ENCODE results near the gene C10orf120.
A peak's percentile ranks its signal among the peaks of the same experiment; 100 is the strongest.

C10orf120 gene

DNA sequence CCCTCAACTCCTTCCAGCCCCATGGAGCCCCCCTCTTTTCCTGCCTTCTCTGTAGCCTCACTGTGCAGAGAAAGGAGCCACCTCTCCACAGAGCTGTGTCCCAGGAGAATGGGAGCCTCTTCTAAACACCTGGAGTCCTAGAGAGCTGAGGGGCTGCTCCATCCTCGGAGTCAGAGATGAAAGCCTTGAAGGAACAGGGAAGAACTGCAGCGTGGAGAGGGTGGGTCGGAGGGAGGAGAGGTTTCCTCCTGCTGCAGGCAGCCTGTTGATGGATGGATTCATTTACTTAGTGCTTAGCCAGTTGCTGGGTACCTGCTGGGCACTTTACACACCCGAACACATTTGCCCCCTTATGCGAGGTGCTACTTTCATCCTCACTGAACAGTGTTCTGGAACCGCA is 39.0 kb downstream of the C10orf120 start:
- DNase-seq (ENCODE audit: low read depth in 2 of 2): no peak

DNA sequence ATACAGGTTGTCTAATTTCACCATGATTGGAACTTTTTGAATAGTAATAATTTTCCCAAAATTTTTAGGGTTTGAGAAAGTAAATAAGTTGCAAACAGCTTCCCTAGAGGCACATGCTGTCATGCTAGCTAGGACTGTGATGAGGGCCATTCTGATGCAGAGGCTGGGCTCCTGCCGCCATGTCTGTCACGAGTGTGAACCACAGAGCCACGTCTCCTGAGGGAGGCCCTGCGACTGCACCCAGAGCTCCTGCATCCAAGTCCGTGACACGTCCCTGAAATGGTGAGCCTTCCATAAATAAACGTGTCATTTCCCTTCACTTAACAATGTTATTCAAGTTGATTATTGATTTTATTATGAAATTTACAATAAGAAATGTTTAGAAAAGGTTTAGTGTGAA is 40.0 kb downstream of the C10orf120 start:
- no peak for DNase-seq (ENCODE audit: low read depth in 2 of 2)

DNA sequence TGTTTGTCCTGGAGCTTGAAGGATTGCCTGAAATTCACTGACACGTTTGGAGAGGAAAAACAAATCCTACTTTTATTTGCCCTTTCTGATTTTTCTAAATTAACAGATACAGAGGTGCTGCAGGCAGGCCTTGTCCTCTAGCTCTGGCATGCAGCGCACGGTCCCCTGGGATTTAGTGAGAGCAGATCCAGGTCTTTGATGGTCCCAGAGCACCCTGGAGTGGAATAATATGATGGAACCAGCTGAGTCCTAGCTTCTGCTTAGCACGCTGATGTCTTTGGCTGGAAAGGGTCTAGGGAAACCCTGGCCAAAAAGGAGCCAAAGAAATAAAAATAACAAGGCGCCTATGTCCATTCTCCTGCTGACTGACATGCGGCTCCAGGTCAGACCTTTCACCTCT is 40.5 kb downstream of the C10orf120 start:
- no peak for DNase-seq (ENCODE audit: low read depth in 2 of 2)

DNA sequence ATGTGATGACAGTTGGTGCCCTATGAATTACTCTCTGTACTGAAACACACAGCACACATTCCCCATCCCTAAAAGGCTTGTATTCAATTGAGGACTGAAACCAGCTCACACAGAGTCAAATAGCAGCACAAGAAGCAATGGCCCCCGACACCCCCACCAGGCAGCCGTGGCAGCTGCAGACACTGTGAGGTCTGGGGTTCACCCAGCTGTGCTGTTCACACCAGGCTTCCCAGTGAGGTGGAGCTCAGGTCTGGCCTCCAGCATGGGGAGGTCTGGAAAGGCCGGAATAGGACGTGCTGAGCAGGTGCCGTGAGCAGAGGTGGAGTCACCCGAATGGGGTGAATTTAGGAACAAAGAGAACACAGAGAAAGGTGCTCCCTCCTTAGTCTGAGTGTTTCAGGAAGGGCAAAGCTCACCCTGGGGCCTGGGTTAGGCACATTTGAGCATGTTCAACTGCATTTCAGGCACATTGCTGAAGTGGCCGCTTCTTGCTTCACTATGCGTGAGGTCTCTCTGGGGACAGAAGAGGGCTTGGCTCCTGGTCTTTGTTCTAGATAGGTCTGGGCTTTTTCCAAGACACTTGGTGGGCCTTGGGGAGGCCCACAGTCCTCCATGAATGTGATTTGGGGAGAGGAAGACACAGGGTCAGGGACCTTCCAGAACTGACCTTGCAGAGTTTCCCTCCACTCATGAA is 41.1 kb downstream of the C10orf120 start:
- no peak for DNase-seq (ENCODE audit: low read depth in 2 of 2)

DNA sequence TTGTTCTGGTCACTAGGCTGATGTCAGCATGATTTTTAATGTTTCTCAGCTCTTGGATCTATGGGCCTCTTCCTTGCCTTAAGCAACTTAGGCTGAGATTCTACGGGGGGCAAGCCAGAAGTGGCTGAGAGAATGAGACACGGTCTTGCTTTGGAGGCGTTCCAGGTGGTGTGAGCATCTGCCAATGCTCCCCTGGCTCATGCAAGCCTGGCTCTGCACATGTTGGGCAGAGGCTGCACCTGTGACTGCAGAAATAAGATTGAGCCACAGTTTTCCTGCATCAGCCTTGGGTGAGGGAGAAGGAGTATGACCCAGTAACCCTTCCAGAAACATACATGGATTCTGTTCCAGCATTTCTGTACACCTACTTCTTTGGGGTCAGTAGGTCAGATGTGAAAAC is 41.9 kb downstream of the C10orf120 start:
- DNase-seq (ENCODE audit: low read depth in 2 of 2): no peak

DNA sequence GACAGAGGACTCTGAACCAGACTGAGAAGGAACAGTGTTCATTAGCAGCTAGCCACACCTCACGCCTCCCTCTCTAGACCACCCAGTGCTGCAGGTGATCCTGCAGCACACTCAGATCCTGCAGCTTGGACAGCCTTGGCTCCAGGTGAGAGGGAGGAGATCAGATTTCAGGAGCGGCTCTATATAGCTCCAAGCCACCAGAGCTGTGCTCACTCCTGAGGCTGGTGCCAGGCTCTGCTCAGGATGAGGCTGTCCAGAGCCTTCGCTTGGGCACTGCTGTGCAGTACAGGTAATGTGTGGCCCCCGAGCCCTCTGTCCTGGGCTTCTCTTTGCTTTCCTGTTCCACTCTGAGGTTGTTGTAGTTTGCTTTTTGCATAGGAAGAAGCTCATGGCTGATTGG is 42.4 kb downstream of the C10orf120 start:
- no peak for DNase-seq (ENCODE audit: low read depth in 2 of 2)

DNA sequence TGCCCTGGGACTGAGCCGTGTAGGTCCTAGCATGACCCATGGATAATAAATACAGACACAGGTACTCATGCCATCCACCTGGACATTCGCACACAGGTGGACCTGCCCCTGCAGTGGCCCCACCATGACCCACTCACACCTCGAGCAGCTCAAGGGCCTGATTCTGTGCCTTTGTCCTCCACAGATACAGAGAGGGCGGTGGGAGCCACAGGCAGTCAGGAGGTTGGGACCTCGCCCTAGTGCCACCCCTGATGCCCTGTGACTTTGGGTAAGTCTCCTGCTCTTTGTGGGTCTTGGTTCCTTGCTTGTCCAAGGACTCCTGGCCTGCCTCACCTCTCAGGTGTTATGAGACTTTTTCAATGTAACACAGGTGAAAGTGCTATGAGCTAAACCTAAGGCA is 42.9 kb downstream of the C10orf120 start:
- DNase-seq (ENCODE audit: low read depth in 2 of 2): no peak

DNA sequence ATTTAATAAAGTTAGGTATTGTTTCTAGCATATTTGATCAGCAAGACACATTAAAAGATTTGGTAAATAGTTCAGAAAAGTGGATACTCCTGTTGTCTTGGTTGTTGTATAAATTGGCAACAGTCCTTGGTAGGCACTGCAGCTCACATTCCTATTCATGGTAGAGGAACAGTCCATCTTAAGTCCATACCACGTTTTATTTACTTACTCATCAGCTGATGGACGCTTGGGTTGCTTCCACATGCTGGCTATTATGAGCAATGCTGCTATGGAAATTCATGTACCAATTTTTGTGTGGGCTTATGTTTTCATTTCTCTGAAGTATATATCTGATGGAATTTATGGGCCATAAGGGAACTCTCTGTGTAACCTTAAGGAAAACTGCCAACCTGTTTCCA is 43.3 kb downstream of the C10orf120 start:
- DNase-seq (ENCODE audit: low read depth in 2 of 2): no peak

DNA sequence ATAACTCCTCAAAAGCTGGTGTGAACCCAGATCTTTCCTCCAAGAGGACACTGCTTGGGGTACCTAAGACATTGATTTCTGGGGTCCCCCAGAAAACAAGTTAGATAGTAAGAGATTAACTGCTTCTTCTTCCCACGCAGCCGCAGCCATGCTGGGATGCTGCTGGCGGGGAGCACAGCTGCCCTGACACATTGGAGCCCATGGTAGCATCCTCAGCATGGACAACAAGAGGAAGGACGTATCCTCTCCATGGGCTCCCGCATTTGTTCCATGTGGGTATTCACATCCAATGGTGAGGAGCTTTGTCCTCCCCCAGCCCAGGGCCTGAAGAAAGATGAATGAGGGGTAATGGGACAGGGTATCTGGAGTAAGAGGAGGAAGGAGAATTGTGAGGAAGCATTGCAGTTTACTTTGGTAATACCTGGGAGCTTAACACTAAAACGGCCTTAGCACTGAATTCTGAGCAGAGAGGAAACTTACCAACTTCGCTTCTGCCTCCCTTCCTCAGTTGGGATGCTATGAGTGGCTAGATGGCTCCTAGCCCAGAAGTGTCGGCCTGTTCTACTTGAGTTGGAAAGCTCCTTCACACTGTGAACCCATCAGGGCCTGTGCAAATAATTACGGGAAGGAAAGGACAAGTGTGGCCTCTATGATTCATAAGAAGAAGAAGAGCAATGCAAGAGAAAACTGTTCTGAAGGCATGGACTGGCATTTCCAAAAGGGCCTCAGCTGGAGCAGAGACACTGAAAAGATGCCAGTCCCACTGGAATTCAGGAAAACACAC is 43.9 kb downstream of the C10orf120 start:
- no peak for DNase-seq (ENCODE audit: low read depth in 2 of 2)

DNA sequence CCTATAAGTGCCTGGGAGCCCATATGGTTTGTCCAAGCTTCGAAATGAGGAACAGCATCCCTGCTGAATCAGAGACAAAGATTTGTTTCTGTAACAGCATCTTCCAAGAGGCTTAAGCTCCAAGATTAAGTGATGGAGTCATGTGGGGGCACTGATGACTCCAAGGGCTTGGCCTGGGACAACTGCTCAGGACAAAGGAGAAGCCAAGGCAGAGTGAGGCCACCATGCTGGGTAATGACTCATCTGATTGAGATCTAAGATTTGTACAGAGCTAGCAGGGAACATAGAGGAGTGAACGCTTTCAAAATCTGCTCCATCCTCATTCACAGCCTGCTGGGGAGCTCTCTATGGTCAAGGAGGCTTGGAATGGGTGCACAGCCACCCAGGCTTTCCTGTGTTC is 49.3 kb downstream of the C10orf120 start:
- DNase-seq (ENCODE audit: low read depth in 2 of 2): no peak

DNA sequence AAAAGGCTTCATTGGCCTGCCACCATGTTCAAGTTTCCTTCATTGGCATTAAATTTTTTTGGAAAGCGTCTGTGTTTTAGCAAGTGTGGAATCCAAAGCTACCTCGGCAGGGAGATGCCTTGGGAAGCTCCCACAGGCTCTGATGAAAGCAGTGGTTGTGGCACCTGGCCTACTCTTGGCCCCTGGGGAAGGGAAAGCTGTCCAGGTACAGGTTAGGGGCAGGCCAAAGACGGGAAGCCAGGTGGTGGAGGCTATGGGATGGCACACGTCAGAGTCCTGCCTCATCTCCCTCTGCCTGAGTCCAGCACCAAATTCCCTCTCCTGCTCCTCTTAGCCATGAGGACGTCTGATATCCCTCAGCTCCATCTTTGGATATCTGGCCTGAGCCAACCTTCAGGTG is 49.7 kb downstream of the C10orf120 start:
- DNase-seq (ENCODE audit: low read depth in 2 of 2): no peak

DNA sequence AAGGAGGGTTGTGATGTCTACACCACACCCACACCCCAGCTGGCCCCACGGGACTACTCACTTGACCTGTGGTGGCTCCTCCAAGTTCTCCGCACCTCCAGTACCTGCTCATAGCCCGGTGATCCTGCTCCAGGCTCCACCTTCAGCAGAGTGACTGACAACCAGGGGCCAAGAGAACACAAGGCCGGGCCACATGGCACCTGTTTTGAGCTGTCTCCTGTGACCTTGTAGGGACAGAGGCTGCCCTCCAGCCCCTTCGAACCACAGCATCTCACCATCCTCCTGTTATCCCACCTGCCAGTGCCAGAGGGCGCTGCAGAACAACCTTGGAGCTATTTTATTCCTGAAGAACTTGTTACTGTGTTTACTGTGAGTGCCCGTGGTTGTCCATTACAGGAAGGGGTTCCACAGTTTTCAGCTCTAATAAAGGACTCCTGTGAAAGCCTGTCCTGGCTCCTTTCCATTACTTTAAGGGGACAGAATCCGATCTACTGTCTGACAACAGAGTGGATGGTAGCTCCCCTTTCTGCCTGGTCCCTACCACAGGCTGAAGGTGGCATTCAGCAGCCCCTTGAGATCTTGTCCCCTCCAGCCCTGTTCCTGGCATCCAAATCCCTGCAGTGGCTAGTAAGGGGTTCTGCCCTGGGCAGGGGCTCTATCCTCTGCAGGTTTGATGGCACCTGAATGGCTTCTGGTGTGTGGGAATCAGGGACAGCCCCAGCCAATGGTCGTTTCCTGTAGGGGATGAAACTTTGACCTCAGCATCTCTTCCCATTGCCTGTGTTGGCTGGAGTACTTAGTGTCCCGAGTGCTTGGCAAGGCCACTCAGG is 50.8 kb downstream of the C10orf120 start:
- peak in 1 of 2 donors; percentile 17 for DNase-seq (ENCODE audit: low read depth in 2 of 2)
